IMR-90 (cell line): ENCODE data around the gene MNT. TPM values are rescaled to one million over a fixed set of nuclear protein-coding genes. Genes with fewer than 3 reads are reported as not detected.

Source experiments
- ATAC-seq: fragments of 200-7000 bp; cut with Tn5 transposase; 2 replicates; pipeline ENCODE4 v1.9.1; 2020; ENCODE audit warnings: low read depth, mild to moderate bottlenecking, moderate library complexity
- Bru-seq: library from RNA; stranded (reverse); fragments of 400-500 nt; gene quantifications from one replicate; lab custom pipeline; 2021; lab: Mats Ljungman, UMichigan
- BruChase-seq, 2 experiments: library from RNA; stranded (reverse); fragments of 400-500 nt; gene quantifications; one replicate each; lab custom pipeline; 2021; lab: Mats Ljungman, UMichigan
- BruUV-seq: library from RNA; stranded (reverse); fragments of 400-500 nt; replicated peaks from 2 replicates; lab custom pipeline; 2021; lab: Mats Ljungman, UMichigan
- CTCF ChIA-PET: fragments of 300-600 bp; formaldehyde crosslinking; extraction: SDS; loops from one replicate; lab custom pipeline; 2021; ENCODE audit warnings: antibody characterized with exemption; lab: Yijun Ruan, JAX
- POLR2A ChIA-PET: fragments of 300-600 bp; sonication (Branson Sonifier 250); formaldehyde crosslinking; loops from one replicate; lab custom pipeline; 2022; ENCODE audit warnings: antibody characterized with exemption; ENCODE audit not compliant: unreplicated experiment; lab: Charles Lee
- DNase-seq: peaks from one replicate; pipeline ENCODE4 v3.0.0; 2013
- H2AFZ ChIP-seq: replicated peaks from 2 replicates; pipeline ENCODE3; 2013; ENCODE audit warnings: low read length, mild to moderate bottlenecking; ENCODE audit not compliant: poor library complexity
- H2AK5ac ChIP-seq: 2 replicates; pipeline ENCODE4 v1.6.1; 2013; ENCODE audit warnings: low read depth, low read length, inconsistent platforms
- H2AK9ac ChIP-seq: replicated peaks from 2 replicates; pipeline ENCODE3; 2013; ENCODE audit warnings: mild to moderate bottlenecking, low read depth, low read length, moderate library complexity; ENCODE audit not compliant: poor library complexity
- H2BK120ac ChIP-seq: 2 replicates; pipeline ENCODE4 v1.6.1; 2013; ENCODE audit warnings: low read depth, low read length, inconsistent platforms
- H2BK15ac ChIP-seq: 3 replicates; pipeline ENCODE4 v1.6.1; 2013; ENCODE audit warnings: low read depth, low read length, inconsistent platforms
- H2BK20ac ChIP-seq: 2 replicates; pipeline ENCODE4 v1.6.1; 2013; ENCODE audit warnings: low read depth, mild to moderate bottlenecking, inconsistent platforms, low read length, moderate library complexity
- H2BK5ac ChIP-seq: 2 replicates; pipeline ENCODE4 v1.6.1; 2013; ENCODE audit warnings: mild to moderate bottlenecking, low read depth, low read length, inconsistent platforms; ENCODE audit not compliant: poor library complexity, severe bottlenecking
- H3K14ac ChIP-seq: replicated peaks from 2 replicates; pipeline ENCODE4 v1.6.1; 2013; ENCODE audit warnings: low read depth, low read length, inconsistent platforms
- H3K18ac ChIP-seq: 2 replicates; pipeline ENCODE4 v1.6.1; 2013; ENCODE audit warnings: low read depth, low read length, control low read depth
- H3K23ac ChIP-seq: 2 replicates; pipeline ENCODE4 v1.6.1; 2013; ENCODE audit warnings: low read depth, low read length, inconsistent platforms
- H3K27ac ChIP-seq: 2 replicates; pipeline ENCODE4 v1.5.1; 2013; ENCODE audit warnings: mild to moderate bottlenecking, control low read depth, low read length; ENCODE audit not compliant: insufficient read depth
- H3K27me3 ChIP-seq: 2 replicates; pipeline ENCODE4 v1.6.1; 2013; ENCODE audit warnings: low read length; ENCODE audit not compliant: control insufficient read depth, insufficient read depth
- H3K36me3 ChIP-seq: 2 replicates; pipeline ENCODE4 v1.6.1; 2013; ENCODE audit warnings: low read length, mixed read lengths; ENCODE audit not compliant: control insufficient read depth, insufficient read depth
- H3K4ac ChIP-seq: 2 replicates; pipeline ENCODE4 v1.6.1; 2013; ENCODE audit warnings: low read depth, low read length, inconsistent platforms
- H3K4me1 ChIP-seq: 2 replicates; pipeline ENCODE4 v1.6.1; 2013; ENCODE audit warnings: low read length, mixed read lengths; ENCODE audit not compliant: control insufficient read depth, insufficient read depth
- H3K4me2 ChIP-seq: 2 replicates; pipeline ENCODE4 v1.6.1; 2013; ENCODE audit warnings: low read depth, mild to moderate bottlenecking, control low read depth, low read length, moderate library complexity
- H3K4me3 ChIP-seq: 2 replicates; pipeline ENCODE4 v1.5.1; 2013; ENCODE audit warnings: low read depth, mild to moderate bottlenecking, control low read depth, low read length, moderate library complexity; ENCODE audit not compliant: insufficient read depth
- H3K56ac ChIP-seq: 2 replicates; pipeline ENCODE4 v1.6.1; 2013; ENCODE audit warnings: low read length, inconsistent platforms; ENCODE audit not compliant: insufficient read depth; ENCODE audit errors: extremely low read depth
- H3K79me1 ChIP-seq, 2 experiments: 2 replicates each; pipeline ENCODE4 v1.6.1; 2013; ENCODE audit warnings: low read length in 2 of 2, inconsistent platforms in 1 of 2, low read depth in 1 of 2
- H3K9ac ChIP-seq: 2 replicates; pipeline ENCODE4 v1.6.1; 2013; ENCODE audit warnings: low read depth, low read length, control low read depth
- H3K9me1 ChIP-seq: 2 replicates; pipeline ENCODE4 v1.6.1; 2013; ENCODE audit warnings: low read length, inconsistent platforms; ENCODE audit not compliant: insufficient read depth
- H3K9me3 ChIP-seq: 2 replicates; pipeline ENCODE4 v1.6.1; 2013; ENCODE audit warnings: low read length; ENCODE audit not compliant: control insufficient read depth, insufficient read depth
- H4K20me1 ChIP-seq: 2 replicates; pipeline ENCODE4 v1.6.1; 2013; ENCODE audit warnings: low read length, inconsistent platforms; ENCODE audit not compliant: insufficient read depth
- H4K5ac ChIP-seq: 2 replicates; pipeline ENCODE4 v1.6.1; 2013; ENCODE audit warnings: mild to moderate bottlenecking, low read depth, low read length, control low read depth
- H4K8ac ChIP-seq, 2 experiments: 2 replicates each; pipeline ENCODE4 v1.6.1; 2013; ENCODE audit warnings: low read depth in 2 of 2, low read length in 2 of 2, control low read depth in 1 of 2, inconsistent platforms in 1 of 2
- H4K91ac ChIP-seq: 2 replicates; pipeline ENCODE4 v1.6.1; 2013; ENCODE audit warnings: low read depth, low read length, inconsistent platforms; ENCODE audit not compliant: insufficient read depth
- CEBPB ChIP-seq: IDR thresholded peaks from 2 replicates; pipeline ENCODE4 v1.6.1; 2012; ENCODE audit warnings: low read depth, low read length, improper control_type of control experiment
- CTCF ChIP-seq: conservative IDR thresholded peaks from 2 replicates; pipeline ENCODE4 v1.5.1; 2012; ENCODE audit warnings: mild to moderate bottlenecking, low read depth, low read length, improper control_type of control experiment
- ELK1 ChIP-seq: fragments of 150-350 bp; IDR thresholded peaks from 2 replicates; pipeline ENCODE4 v1.6.1; 2016; ENCODE audit warnings: low read depth, mild to moderate bottlenecking, low read length, moderate library complexity, borderline replicate concordance
- MAFK ChIP-seq: IDR thresholded peaks from 2 replicates; pipeline ENCODE4 v1.6.1; 2012; ENCODE audit warnings: low read depth, low read length, improper control_type of control experiment
- MAZ ChIP-seq: IDR thresholded peaks from 2 replicates; pipeline ENCODE4 v1.6.1; 2012; ENCODE audit warnings: low read depth, mild to moderate bottlenecking, low read length, improper control_type of control experiment, moderate library complexity, borderline replicate concordance
- MXI1 ChIP-seq: IDR thresholded peaks from 2 replicates; pipeline ENCODE4 v1.6.1; 2012; ENCODE audit warnings: low read depth, mild to moderate bottlenecking, low read length, moderate library complexity, borderline replicate concordance
- NFE2L2 ChIP-seq: fragments of 150-350 bp; IDR thresholded peaks from 2 replicates; pipeline ENCODE4 v1.6.1; 2016; ENCODE audit warnings: low read depth, mild to moderate bottlenecking, low read length
- POLR2A ChIP-seq: IDR thresholded peaks from 2 replicates; pipeline ENCODE4 v1.6.1; 2012; ENCODE audit warnings: mild to moderate bottlenecking, low read depth, low read length
- RAD21 ChIP-seq: IDR thresholded peaks from 2 replicates; pipeline ENCODE4 v1.6.1; 2012; ENCODE audit warnings: low read length, improper control_type of control experiment
- RFX5 ChIP-seq: IDR thresholded peaks from 2 replicates; pipeline ENCODE4 v1.8.0; 2012; ENCODE audit warnings: low read depth, mild to moderate bottlenecking, low read length, moderate library complexity
- SMC3 ChIP-seq: fragments of 150-350 bp; IDR thresholded peaks from 2 replicates; pipeline ENCODE4 v1.6.1; 2016; ENCODE audit warnings: low read depth, mild to moderate bottlenecking, antibody characterized with exemption, low read length, moderate library complexity
- USF2 ChIP-seq: fragments of 150-350 bp; IDR thresholded peaks from 2 replicates; pipeline ENCODE4 v1.6.1; 2017; ENCODE audit warnings: mild to moderate bottlenecking, antibody characterized with exemption, low read length, low read depth
- WGBS, 2 experiments: methylation state at CpG; one replicate each; pipeline versions ENCODE4 v1.1.5 to v1.1.7; 2013; ENCODE audit warnings: missing lambda C conversion rate in 2 of 2; ENCODE audit not compliant: insufficient read length in 1 of 2; ENCODE audit errors: extremely low coverage in 2 of 2; 5-methylcytosine and 5-hydroxymethylcytosine counted together
- dilution Hi-C: fragments of 300-500 bp; cut with HindIII; formaldehyde crosslinking; loops from one replicate; pipeline ENCODE4 v1.14.3; 2018; ENCODE audit warnings: low sequenced_read_pairs; ENCODE audit not compliant: unreplicated experiment
- in situ Hi-C: fragments of 300-500 bp; cut with MboI; formaldehyde crosslinking; loops from 3 replicates; pipeline ENCODE4 v1.14.3; 2019; ENCODE audit warnings: low sequenced_read_pairs, inconsistent platforms, mixed read lengths
- intact Hi-C: fragments of 100-400 bp; cut with micrococcal nuclease; formaldehyde crosslinking; loops from 2 replicates; pipeline ENCODE4 v1.10.0; 2022
- long read RNA-seq: library from polyadenylated mRNA; unstranded; transcript quantifications from one replicate; pipeline ENCODE4 v2.0.0, GENCODE V29; 2021; ENCODE audit not compliant: unreplicated experiment
- polyA plus RNA-seq, 3 experiments: library from polyadenylated mRNA; depleted of rRNA; stranded (reverse); fragments of >200 nt; gene quantifications; 2 replicates each; pipeline ENCODE4 v1.2.3, GENCODE V29; 2012; ENCODE audit warnings: low replicate concordance in 1 of 3
- total RNA-seq: library from RNA; depleted of rRNA; stranded (reverse); fragments of >200 nt; gene quantifications from 2 replicates; pipeline ENCODE4 v1.2.3, GENCODE V29; 2012; rRNA removed

The MNT gene
- total RNA-seq (1.4 and 1.9 TPM in 2 replicates), polyA plus RNA-seq (2012; rRNA removed) (8.3 and 9.4 TPM in 2 replicates), Bru-seq, nascent RNA (percentile 83 among the genes with signal in this experiment), BruChase-seq, experiment 1, labeled RNA remaining after a 6-hour chase (percentile 71 among the genes with signal in this experiment), BruChase-seq, experiment 2, labeled RNA remaining after a 2-hour chase (percentile 85 among the genes with signal in this experiment)
- polyA plus RNA-seq (2012; cell fraction: cytosol; rRNA removed): 7.6 and 9.5 TPM in 2 replicates
- polyA plus RNA-seq (2012; cell fraction: nucleus; rRNA removed; ENCODE audit: low replicate concordance): 48.6 and 60.0 TPM in 2 replicates
- long read RNA-seq, partial matches to known transcripts: 0 of 25 reads
- long read RNA-seq, other reads (novel, unspliced or antisense): 21 of 25 reads

GRCh38 chr17:2400877-2401425, at the start of gene MNT:
MNT (minus strand) TSS chr17:2401060; CDS start chr17:2400712, 348 bp downstream.
- ATAC-seq (peak; percentile 38), DNase-seq (peak; percentile 92)
- H2BK120ac ChIP-seq: peak within 1 kb of the TSS; percentile 98
- H4K5ac ChIP-seq: peak within 1 kb of the TSS; percentile 80
- H3K4me3 ChIP-seq: peak within 1 kb of the TSS; percentile 83
- H4K20me1 ChIP-seq: peaks cover 23% of the 10 kb centered on the region
- peak within 1 kb of the TSS; percentile 87 for H3K18ac ChIP-seq
- intact Hi-C loops (loop anchor here (1.0 kb wide), 2 partner anchors 9 to 19 kb away; no protein-coding TSS in a partner anchor), in situ Hi-C loops (no loop called here), dilution Hi-C loops (no loop called here)
- H3K36me3 ChIP-seq: no peaks in the 10 kb centered on the region
- H4K8ac ChIP-seq: peak within 1 kb of the TSS; percentile 43 to 96
- H2AK5ac ChIP-seq: peak within 1 kb of the TSS; percentile 95
- peak within 1 kb of the TSS; percentile 95 for H2BK5ac ChIP-seq
- peak within 1 kb of the TSS; percentile 94 for H2BK20ac ChIP-seq
- H3K9me3 ChIP-seq: no peaks in the 10 kb centered on the region
- H2AFZ ChIP-seq: peak within 1 kb of the TSS; percentile 97
- H3K14ac ChIP-seq: peak within 1 kb of the TSS; percentile 98
- H3K4ac ChIP-seq: peak within 1 kb of the TSS; percentile 97
- peak within 1 kb of the TSS; percentile 94 for H3K27ac ChIP-seq
- H3K79me1 ChIP-seq: peaks cover 13 to 58% of the 10 kb centered on the region in 2 experiments; a peak in 3 of 4 replicates
- H3K4me2 ChIP-seq: peak within 1 kb of the TSS; percentile 91
- CTCF ChIA-PET: interaction anchor here (1.2 to 1.3 kb wide), 2 partner anchors 15 to 19 kb away, joined by 4 to 7 read pairs; no protein-coding TSS in a partner anchor
- H3K4me1 ChIP-seq: peaks cover 41% of the 10 kb centered on the region
- no TSS peak for BruUV-seq
- POLR2A ChIA-PET: interaction anchor here (0.9 kb wide), 1 partner anchor 9 kb away, joined by 3 read pairs; no protein-coding TSS in a partner anchor
- H3K27me3 ChIP-seq: no peaks in the 10 kb centered on the region
- whole genome bisulfite sequencing, 2 experiments: 0% methylated on average over 11 of the region's 51 CpGs; no CpG with 5 or more reads in 1 of the 2 experiments
- peak within 1 kb of the TSS; percentile 99 for H3K23ac ChIP-seq
- H2AK9ac ChIP-seq: peak within 1 kb of the TSS; percentile 99
- H2BK15ac ChIP-seq: peak within 1 kb of the TSS; percentile 100; the same call in 2 of the 3 replicates
- peaks cover 34% of the 10 kb centered on the region for H3K9me1 ChIP-seq
- peak within 1 kb of the TSS; percentile 86 for H3K9ac ChIP-seq
- peak within 1 kb of the TSS; percentile 96 for H3K56ac ChIP-seq
- H4K91ac ChIP-seq: peak within 1 kb of the TSS; percentile 97
- TF ChIP-seq MAZ (peak; percentile 99), RFX5 (no peak), ELK1 (no peak), USF2 (peak; percentile 88), MXI1 (no peak), NFE2L2 (no peak), MAFK (no peak), RAD21 (0 out of 2 replicates have a peak, but pooled peaks have one; percentile 9), POLR2A (peak; percentile 85), CEBPB (no peak), SMC3 (no peak), CTCF (no peak)
